Raji (cell line): ENCODE data around the gene CELSR3.

Experiments used
- POLR2A ChIP-seq: IDR thresholded peaks from 2 replicates; pipeline ENCODE4 v1.6.1; 2011; ENCODE audit warnings: low read depth, low read length, control low read depth; ENCODE audit not compliant: insufficient read depth

CELSR3 gene

GRCh38 chr3:48594417-48595049 is 68.2 kb downstream of the CELSR3 start:
- no peak for TF ChIP-seq POLR2A

DNA sequence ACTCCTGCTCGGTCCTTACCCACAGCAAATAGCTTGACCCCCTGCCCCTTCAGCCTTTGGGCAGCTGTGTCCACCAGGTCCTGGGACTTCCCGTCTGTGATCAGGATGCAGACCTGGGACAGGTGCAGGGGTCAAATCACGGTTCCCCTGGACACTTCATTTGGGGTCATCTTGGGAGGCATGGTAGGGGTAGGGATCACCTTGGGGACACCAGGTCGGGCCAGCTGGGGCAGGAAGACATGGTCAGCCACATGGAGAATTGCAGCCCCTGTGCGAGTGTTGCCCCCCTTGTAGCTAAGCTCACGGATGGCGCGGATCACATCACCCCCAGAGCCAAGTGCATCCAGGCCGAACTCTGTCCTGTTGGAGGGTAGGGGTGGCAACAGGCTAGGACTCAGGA is 69.3 kb downstream of the CELSR3 start:
- TF ChIP-seq POLR2A = no peak

DNA sequence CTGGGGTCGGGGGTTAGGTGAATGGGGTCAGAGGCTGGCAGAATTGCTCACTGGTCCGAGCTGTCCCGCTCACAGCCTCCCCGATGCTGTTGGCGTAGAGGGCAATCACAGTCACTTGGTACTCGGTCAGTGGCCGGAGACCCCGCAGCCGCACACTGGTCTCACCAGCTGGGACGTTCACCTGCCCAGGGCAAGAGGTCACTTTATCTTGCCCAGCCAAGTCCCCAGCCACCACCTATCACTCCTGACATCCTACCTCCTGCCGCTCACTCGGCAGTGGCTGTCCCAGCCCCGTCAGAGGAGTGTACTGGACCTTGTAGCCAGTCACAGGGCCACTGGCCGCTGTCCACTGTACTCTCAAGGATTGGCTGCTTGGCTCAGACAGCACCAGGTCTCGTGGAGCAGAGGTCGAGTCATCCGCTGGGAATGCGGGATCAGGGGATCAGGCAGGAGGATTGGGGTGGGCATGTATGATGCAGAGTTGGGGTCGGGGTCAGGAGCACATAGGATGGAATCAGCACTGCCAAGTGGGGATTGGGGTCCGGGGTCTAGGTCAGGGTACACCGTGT is 70.1 kb downstream of the CELSR3 start:
- no peak for TF ChIP-seq POLR2A

DNA sequence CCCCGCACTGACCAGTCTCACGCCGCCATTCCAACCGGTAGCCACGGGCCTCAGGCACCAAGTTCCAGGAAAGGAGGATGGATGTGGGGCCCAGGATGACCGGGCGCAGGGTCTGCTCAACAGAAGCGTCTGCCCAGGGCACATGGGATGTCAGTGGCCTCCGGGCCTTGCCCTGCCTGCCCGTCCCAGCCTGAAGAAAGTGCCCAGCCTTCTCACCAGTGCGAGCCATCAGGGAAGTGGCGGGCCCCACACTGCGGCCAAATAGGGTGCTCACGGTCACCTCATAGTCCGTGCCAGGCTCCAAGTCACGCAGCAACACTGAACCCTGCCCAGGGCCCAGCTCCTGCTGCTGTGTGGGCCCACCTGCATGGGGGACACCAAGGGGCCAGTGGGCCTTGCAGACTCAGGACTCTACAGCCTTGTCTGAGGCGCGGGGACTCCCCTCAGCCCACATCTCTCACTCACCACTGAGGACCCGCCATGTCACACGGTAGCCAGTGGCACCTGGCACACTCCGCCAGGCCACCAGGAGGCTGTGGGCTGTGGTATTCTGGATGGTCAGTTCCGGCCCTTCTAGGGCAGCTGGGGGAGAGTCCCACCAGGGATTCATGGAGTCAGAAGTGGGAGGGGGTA is 70.7 kb downstream of the CELSR3 start:
- TF ChIP-seq POLR2A = no peak

GRCh38 chr3:48591436-48591835 is 71.2 kb downstream of the CELSR3 start:
- TF ChIP-seq POLR2A = no peak

DNA sequence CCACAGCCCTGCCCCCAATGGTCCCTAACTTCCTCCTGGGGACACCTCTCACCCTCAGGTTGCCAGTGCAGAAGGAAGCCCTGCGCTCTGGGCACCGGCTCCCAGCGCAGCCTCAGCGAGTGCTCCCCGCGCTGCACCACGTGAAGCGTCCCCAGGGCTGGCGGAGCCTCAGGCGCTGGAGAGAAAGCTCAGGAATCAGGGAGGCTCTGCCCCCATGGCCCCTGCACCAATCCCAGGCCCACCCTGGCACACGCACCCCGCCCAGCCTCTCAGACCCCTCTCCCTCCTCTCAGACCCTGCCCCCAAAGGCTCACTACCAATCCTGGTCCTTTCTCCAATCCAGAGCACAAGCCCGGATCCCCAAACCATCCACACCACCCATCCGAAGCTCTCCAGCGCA is 74.5 kb downstream of the CELSR3 start:
- TF ChIP-seq POLR2A = no peak

DNA sequence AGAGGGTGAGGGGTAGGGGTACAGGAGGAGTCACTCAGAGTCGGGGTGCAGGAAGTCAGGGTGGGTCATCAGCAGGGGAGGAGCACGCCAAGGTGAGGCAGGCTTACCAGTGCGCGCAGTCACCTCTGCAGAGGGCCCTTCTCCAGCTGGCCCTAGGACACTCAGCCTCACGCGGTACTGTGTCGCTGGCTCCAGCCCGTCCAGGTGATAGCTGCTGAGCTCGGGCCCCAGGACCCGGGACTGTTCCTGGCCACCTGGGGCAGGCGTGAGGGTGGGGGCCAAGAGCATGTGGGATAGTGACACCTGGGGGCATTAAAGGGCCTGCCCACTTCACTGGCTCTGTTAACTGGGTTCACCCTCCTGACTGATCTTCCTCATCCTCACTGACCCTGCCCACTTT is 75.0 kb downstream of the CELSR3 start:
- no peak for TF ChIP-seq POLR2A
